ENCODE measurements around the gene NKX2-4.

DNA sequence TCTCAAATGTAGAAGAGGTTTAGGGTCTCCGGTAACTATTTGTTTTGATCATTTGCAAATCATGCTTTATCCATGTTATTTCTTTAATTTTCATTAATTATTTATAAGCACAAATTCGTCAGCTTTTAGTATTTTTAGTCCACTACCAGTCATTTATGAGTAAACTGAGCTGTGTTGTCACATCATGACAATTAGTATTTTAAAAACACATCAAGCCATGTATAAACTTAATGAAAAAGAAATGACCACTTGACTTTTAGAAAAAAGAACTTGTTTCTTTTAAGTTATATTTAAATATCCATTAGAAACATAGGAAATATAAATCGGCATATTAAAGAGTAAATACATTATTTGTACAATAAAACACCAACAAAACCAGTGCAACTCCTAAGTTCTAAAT is 2.8 kb downstream of the NKX2-4 start:
- no peak for TF ChIP-seq POLR2A (IDR thresholded peaks at IDR 0.05; ENCODE audit: low read length)
- TF ChIP-seq GATA1 (IDR thresholded peaks at IDR 0.05; ENCODE audit: low read depth, low read length): no peak

Data from erythroblast (primary cell).